ENCODE data around the gene OPCML. TPM values are rescaled to one million over a fixed set of nuclear protein-coding genes. Genes with fewer than 3 reads are reported as not detected.

Gene OPCML
- polyA plus RNA-seq, 1 donor from 2014 or later = 11.6 TPM

GRCh38 chr11:132472411-132473172 lies 1059.7 kb downstream of the OPCML start:
- no peaks in the 10 kb centered on the region for H3K27me3 ChIP-seq (ENCODE audit: insufficient read depth, low read depth, low read length)
- H3K27ac ChIP-seq (ENCODE audit: low read length) = peak overlapping the region; percentile 55
- no peaks in the 10 kb centered on the region for H4K20me1 ChIP-seq (ENCODE audit: insufficient read depth)
- no peaks in the 10 kb centered on the region for H3K36me3 ChIP-seq (ENCODE audit: insufficient read depth, low read length)
- H3K79me2 ChIP-seq (replicated peaks; ENCODE audit: insufficient read depth, low read length) = no peaks in the 10 kb centered on the region
- TF ChIP-seq RAD21 (conservative IDR thresholded peaks at IDR 0.05) = peak; percentile 66
- no peak for TF ChIP-seq REST (IDR thresholded peaks at IDR 0.05; ENCODE audit: borderline replicate concordance)
- TF ChIP-seq POLR2AphosphoS5 (IDR thresholded peaks at IDR 0.05) = no peak
- TF ChIP-seq SMC3 (conservative IDR thresholded peaks at IDR 0.05; ENCODE audit: poor library complexity) = peak; percentile 63
- TF ChIP-seq EP300 (conservative IDR thresholded peaks at IDR 0.05; ENCODE audit: poor library complexity, severe bottlenecking) = peak; percentile 40
- TF ChIP-seq, protein P1, sequence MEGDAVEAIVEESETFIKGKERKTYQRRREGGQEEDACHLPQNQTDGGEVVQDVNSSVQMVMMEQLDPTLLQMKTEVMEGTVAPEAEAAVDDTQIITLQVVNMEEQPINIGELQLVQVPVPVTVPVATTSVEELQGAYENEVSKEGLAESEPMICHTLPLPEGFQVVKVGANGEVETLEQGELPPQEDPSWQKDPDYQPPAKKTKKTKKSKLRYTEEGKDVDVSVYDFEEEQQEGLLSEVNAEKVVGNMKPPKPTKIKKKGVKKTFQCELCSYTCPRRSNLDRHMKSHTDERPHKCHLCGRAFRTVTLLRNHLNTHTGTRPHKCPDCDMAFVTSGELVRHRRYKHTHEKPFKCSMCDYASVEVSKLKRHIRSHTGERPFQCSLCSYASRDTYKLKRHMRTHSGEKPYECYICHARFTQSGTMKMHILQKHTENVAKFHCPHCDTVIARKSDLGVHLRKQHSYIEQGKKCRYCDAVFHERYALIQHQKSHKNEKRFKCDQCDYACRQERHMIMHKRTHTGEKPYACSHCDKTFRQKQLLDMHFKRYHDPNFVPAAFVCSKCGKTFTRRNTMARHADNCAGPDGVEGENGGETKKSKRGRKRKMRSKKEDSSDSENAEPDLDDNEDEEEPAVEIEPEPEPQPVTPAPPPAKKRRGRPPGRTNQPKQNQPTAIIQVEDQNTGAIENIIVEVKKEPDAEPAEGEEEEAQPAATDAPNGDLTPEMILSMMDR (IDR thresholded peaks at IDR 0.05; ENCODE audit: poor library complexity, severe bottlenecking) = peak; percentile 54
- no peak for TF ChIP-seq EZH2 (IDR thresholded peaks at IDR 0.05; ENCODE audit: borderline replicate concordance, insufficient read depth, low read length, poor library complexity, severe bottlenecking)
- no peaks in the 10 kb centered on the region for H3K9me3 ChIP-seq (ENCODE audit: low read length)
- H3K4me2 ChIP-seq (ENCODE audit: low read length) = no peak overlapping the region
- peak overlapping the region; percentile 33 for H3K4me3 ChIP-seq (ENCODE audit: low read length)
- no peaks in the 10 kb centered on the region for H3K9me2 ChIP-seq (ENCODE audit: insufficient read depth, low read length)
- no peak overlapping the region for H2AFZ ChIP-seq (ENCODE audit: low read depth, low read length)
- H3K9ac ChIP-seq (ENCODE audit: low read length) = peak overlapping the region; percentile 34
- no peaks in the 10 kb centered on the region for H3F3A ChIP-seq (ENCODE audit: insufficient read depth, low read length, poor library complexity, severe bottlenecking)

GRCh38 chr11:132471466-132471865 lies 1060.8 kb downstream of the OPCML start:
- no peak overlapping the region for H3K27ac ChIP-seq (ENCODE audit: low read length)
- no peaks in the 10 kb centered on the region for H3K9me3 ChIP-seq (ENCODE audit: low read length)
- H2AFZ ChIP-seq (ENCODE audit: low read depth, low read length) = no peak overlapping the region
- TF ChIP-seq, protein P1 (IDR thresholded peaks at IDR 0.05; ENCODE audit: poor library complexity, severe bottlenecking) = no peak
- TF ChIP-seq REST (IDR thresholded peaks at IDR 0.05; ENCODE audit: borderline replicate concordance) (no peak), MXI1 (conservative IDR thresholded peaks at IDR 0.05; ENCODE audit: poor library complexity, severe bottlenecking) (no peak), EP300 (conservative IDR thresholded peaks at IDR 0.05; ENCODE audit: poor library complexity, severe bottlenecking) (no peak), POLR2AphosphoS5 (IDR thresholded peaks at IDR 0.05) (no peak)
- H3K9me2 ChIP-seq (ENCODE audit: insufficient read depth, low read length) = no peaks in the 10 kb centered on the region
- H3K36me3 ChIP-seq (ENCODE audit: insufficient read depth, low read length) = no peaks in the 10 kb centered on the region
- no peaks in the 10 kb centered on the region for H3K79me2 ChIP-seq (replicated peaks; ENCODE audit: insufficient read depth, low read length)
- no peak overlapping the region for H3K4me2 ChIP-seq (ENCODE audit: low read length)
- no peak overlapping the region for H3K9ac ChIP-seq (ENCODE audit: low read length)
- H3F3A ChIP-seq (ENCODE audit: insufficient read depth, low read length, poor library complexity, severe bottlenecking) = no peaks in the 10 kb centered on the region
- no peaks in the 10 kb centered on the region for H4K20me1 ChIP-seq (ENCODE audit: insufficient read depth)
- no peak overlapping the region for H3K4me3 ChIP-seq (ENCODE audit: low read length)
- no peaks in the 10 kb centered on the region for H3K27me3 ChIP-seq (ENCODE audit: insufficient read depth, low read depth, low read length)
